Esophagus (tissue), 2 donors: ENCODE results near the gene ELL. TPM values are rescaled to one million over a fixed set of nuclear protein-coding genes. Genes with fewer than 3 reads are reported as not detected.

Experiments
- H3K27ac ChIP-seq, 2 donors: one replicate each; pipeline ENCODE4 v1.5.1; 2013; ENCODE audit warnings: low read depth in 2 of 2, mild to moderate bottlenecking in 2 of 2, inconsistent platforms in 1 of 2, low read length in 1 of 2, moderate library complexity in 1 of 2
- H3K27me3 ChIP-seq, 2 donors: one replicate each; pipeline ENCODE4 v1.6.1; 2013; ENCODE audit warnings: low read length in 2 of 2, control low read depth in 1 of 2, mild to moderate bottlenecking in 1 of 2; ENCODE audit not compliant: insufficient read depth in 2 of 2, control insufficient read depth in 1 of 2
- H3K36me3 ChIP-seq, 2 donors: one replicate each; pipeline ENCODE4 v1.6.1; 2013; ENCODE audit warnings: low read length in 1 of 2; ENCODE audit not compliant: control insufficient read depth in 2 of 2, insufficient read depth in 2 of 2
- H3K4me1 ChIP-seq, 2 donors: one replicate each; pipeline ENCODE4 v1.6.1; 2013; ENCODE audit warnings: low read length in 1 of 2; ENCODE audit not compliant: control insufficient read depth in 2 of 2, insufficient read depth in 2 of 2
- H3K4me3 ChIP-seq, 2 donors: one replicate each; pipeline ENCODE4 v1.5.1; 2013; ENCODE audit warnings: low read length in 2 of 2, mild to moderate bottlenecking in 2 of 2, low read depth in 1 of 2, moderate library complexity in 1 of 2
- H3K9me3 ChIP-seq, 2 donors: one replicate each; pipeline ENCODE4 v1.6.1; 2013; ENCODE audit warnings: mild to moderate bottlenecking in 2 of 2, low read depth in 1 of 2, low read length in 1 of 2, moderate library complexity in 1 of 2; ENCODE audit not compliant: control insufficient read depth in 2 of 2, insufficient read depth in 1 of 2
- WGBS, 2 donors: extraction: QIAGEN DNeasy Blood & Tissue Kit; methylation state at CpG; one replicate each; pipeline ENCODE4 v1.1.7; 2013; 5-methylcytosine and 5-hydroxymethylcytosine counted together
- polyA plus RNA-seq, 2 donors: library from polyadenylated mRNA; stranded (reverse); fragments of 200-250 nt; gene quantifications; one replicate each; pipeline ENCODE4 v1.2.3, GENCODE V29; 2013
- donor health status: healthy with polysubstance abuse.
- donor health status: Bipolar disorder and iron deficiency.

The ELL gene
- polyA plus RNA-seq = 1 to 10 TPM; 7.1 to 9.1 TPM

GRCh38 chr19:18521692-18522123, at the start of gene ELL:
ELL (minus strand) TSS chr19:18522070; CDS start chr19:18522055, 15 bp downstream.
- H3K27me3 ChIP-seq = no peaks in the 10 kb centered on the region

GRCh38 chr19:18568367-18568766, 46.5 kb upstream of the ELL start:
- no peak overlapping the region for H3K4me3 ChIP-seq
- peaks cover 3 to 9% of the 10 kb centered on the region in 2 donors for H3K4me1 ChIP-seq
- peaks cover 9 to 31% of the 10 kb centered on the region in 2 donors for H3K36me3 ChIP-seq
- H3K9me3 ChIP-seq = no peaks in the 10 kb centered on the region
- no peaks in the 10 kb centered on the region for H3K27me3 ChIP-seq
- H3K27ac ChIP-seq = no peak overlapping the region
- 90 to 93% methylated on average over 15 of the region's 15 CpGs for whole genome bisulfite sequencing, 2 donors

More at GRCh38 chr19:18521692-18522123, at the start of gene ELL:
- Histone ChIP-seq H3K36me3 (no peaks in the 10 kb centered on the region), H3K4me3 (peak within 1 kb of the TSS; percentile 83 to 93), H3K27ac (peak within 1 kb of the TSS; percentile 96 to 98), H3K9me3 (no peaks in the 10 kb centered on the region), H3K4me1 (peaks cover 0 to 3% of the 10 kb centered on the region in 2 donors)
- WGBS, 2 donors = 0% methylated on average over 42 to 52 of the region's 52 CpGs

- WGBS, 2 donors = 94 to 95% methylated on average over 7 to 8 of the region's 8 CpGs
- Histone ChIP-seq H3K36me3 (peaks cover 9 to 29% of the 10 kb centered on the region in 2 donors), H3K9me3 (no peaks in the 10 kb centered on the region), H3K27ac (no peak overlapping the region), H3K4me3 (no peak overlapping the region), H3K27me3 (no peaks in the 10 kb centered on the region), H3K4me1 (no peaks in the 10 kb centered on the region)
Measured at GRCh38 chr19:18566953-18567352, 45.1 kb upstream of the ELL start.

- WGBS, 2 donors = 69% methylated on average over 14 of the region's 14 CpGs
- H3K4me3 ChIP-seq = no peak overlapping the region
- H3K36me3 ChIP-seq = peaks cover 5 to 17% of the 10 kb centered on the region in 2 donors
- no peaks in the 10 kb centered on the region for H3K4me1 ChIP-seq
- H3K27me3 ChIP-seq = no peaks in the 10 kb centered on the region
- H3K27ac ChIP-seq = no peak overlapping the region
- H3K9me3 ChIP-seq = no peaks in the 10 kb centered on the region
Measured at GRCh38 chr19:18562086-18562485, 40.2 kb upstream of the ELL start.

- Histone ChIP-seq H3K27ac (no peak overlapping the region), H3K36me3 (peaks cover 0 to 6% of the 10 kb centered on the region in 2 donors), H3K4me1 (no peaks in the 10 kb centered on the region), H3K9me3 (no peaks in the 10 kb centered on the region), H3K4me3 (no peak overlapping the region), H3K27me3 (no peaks in the 10 kb centered on the region)
- 60 to 70% methylated on average over 5 of the region's 5 CpGs for WGBS, 2 donors
Measured at GRCh38 chr19:18559685-18560084, 37.8 kb upstream of the ELL start.

- peaks cover 0 to 3% of the 10 kb centered on the region in 2 donors for H3K36me3 ChIP-seq
- no peaks in the 10 kb centered on the region for H3K27me3 ChIP-seq
- H3K4me3 ChIP-seq = peak overlapping the region in 1 of 2 donors; percentile 94
- H3K4me1 ChIP-seq = no peaks in the 10 kb centered on the region
- peak overlapping the region; percentile 89 to 99 for H3K27ac ChIP-seq
- H3K9me3 ChIP-seq = no peaks in the 10 kb centered on the region
- 43 to 57% methylated on average over 3 of the region's 3 CpGs for WGBS, 2 donors
Measured at GRCh38 chr19:18558604-18559003, 36.7 kb upstream of the ELL start.

- Histone ChIP-seq H3K9me3 (no peaks in the 10 kb centered on the region), H3K27ac (peak overlapping the region; percentile 89 to 99), H3K4me1 (no peaks in the 10 kb centered on the region), H3K4me3 (peak overlapping the region; percentile 70 to 94), H3K27me3 (no peaks in the 10 kb centered on the region), H3K36me3 (peaks cover 0 to 3% of the 10 kb centered on the region in 2 donors)
- 2 to 3% methylated on average over 11 of the region's 11 CpGs for WGBS, 2 donors
Measured at GRCh38 chr19:18558202-18558555, 36.3 kb upstream of the ELL start.

- peak within 1 kb of the TSS; percentile 89 to 99 for H3K27ac ChIP-seq
- WGBS, 2 donors = 1% methylated on average over 58 of the region's 58 CpGs
- peaks cover 0 to 3% of the 10 kb centered on the region in 2 donors for H3K36me3 ChIP-seq
- H3K4me1 ChIP-seq = no peaks in the 10 kb centered on the region
- H3K27me3 ChIP-seq = no peaks in the 10 kb centered on the region
- H3K9me3 ChIP-seq = no peaks in the 10 kb centered on the region
- H3K4me3 ChIP-seq = peak within 1 kb of the TSS; percentile 70 to 94
Measured at GRCh38 chr19:18557411-18558201, 35.7 kb upstream of the ELL start, which contains the start of gene KXD1. KXD1 (plus strand) TSS chr19:18557870; CDS start chr19:18562057, 4,187 bp downstream.

- 53 to 58% methylated on average over 6 of the region's 6 CpGs for WGBS, 2 donors
- Histone ChIP-seq H3K27ac (no peak overlapping the region), H3K4me1 (no peaks in the 10 kb centered on the region), H3K9me3 (no peaks in the 10 kb centered on the region), H3K4me3 (no peak overlapping the region), H3K27me3 (no peaks in the 10 kb centered on the region), H3K36me3 (no peaks in the 10 kb centered on the region)
Measured at GRCh38 chr19:18551631-18552030, 29.8 kb upstream of the ELL start.
